K562 (cell line): ENCODE results near the gene SPTLC2. TPM values are rescaled to one million over a fixed set of nuclear protein-coding genes. Genes with fewer than 3 reads are reported as not detected.

Experiments used
- ARHGAP35 ChIP-seq: fragments of 450-650 bp; IDR thresholded peaks from 2 replicates; pipeline ENCODE4 v1.6.1; 2018; ENCODE audit not compliant: partially characterized antibody
- CBX1 ChIP-seq: sonication (generic); IDR thresholded peaks from 2 replicates; pipeline ENCODE4 v1.6.1; 2016; ENCODE audit warnings: antibody characterized with exemption, low read depth, mild to moderate bottlenecking
- CGGBP1 ChIP-seq: fragments of 250-450 bp; sonication (Bioruptor Pico); IDR thresholded peaks from 2 replicates; pipeline ENCODE4 v1.9.0; 2021; ENCODE audit warnings: mild to moderate bottlenecking
- E2F6 ChIP-seq, 2 experiments: IDR thresholded peaks; 2 replicates each; pipeline ENCODE4 v1.6.1; 2011; ENCODE audit warnings: borderline replicate concordance in 1 of 2, control low read depth in 1 of 2, low read depth in 1 of 2, low read length in 1 of 2, mild to moderate bottlenecking in 1 of 2, mixed read lengths in 1 of 2, moderate library complexity in 1 of 2; ENCODE audit not compliant: insufficient read depth in 1 of 2, insufficient read length in 1 of 2, poor library complexity in 1 of 2, severe bottlenecking in 1 of 2; ENCODE audit errors: extremely low read depth in 1 of 2
- FOXP1 ChIP-seq: sonication (generic); formaldehyde crosslinking; IDR thresholded peaks from 2 replicates; pipeline ENCODE4 v1.8.0; 2022; ENCODE audit warnings: mild to moderate bottlenecking, missing genetic modification reagents
- HDGF ChIP-seq: fragments of 450-650 bp; IDR thresholded peaks from 2 replicates; pipeline ENCODE4 v1.6.1; 2016
- HMGN3 ChIP-seq: IDR thresholded peaks from 2 replicates; pipeline ENCODE4 v1.6.1; 2011; ENCODE audit warnings: borderline replicate concordance, low read depth, mild to moderate bottlenecking, mixed read lengths, low read length; ENCODE audit not compliant: insufficient read length; ENCODE audit errors: extremely low read depth
- IRF1 ChIP-seq: sonication (generic); formaldehyde crosslinking; IDR thresholded peaks from 2 replicates; pipeline ENCODE4 v1.8.0; 2022; ENCODE audit warnings: missing genetic modification reagents, mild to moderate bottlenecking, borderline replicate concordance
- KDM4B ChIP-seq, 2 experiments: fragments of 450-650 bp in 1 of 2; sonication (generic) in 1 of 2; IDR thresholded peaks; 2 replicates each; pipeline ENCODE4 v1.6.1; 2016 to 2017; ENCODE audit warnings: borderline replicate concordance in 2 of 2, antibody characterized with exemption in 1 of 2, low read depth in 1 of 2, mild to moderate bottlenecking in 1 of 2
- MNT ChIP-seq, 2 experiments: fragments of 450-650 bp; conservative IDR thresholded peaks; 2 replicates each; pipeline ENCODE4 v1.6.1; 2017; ENCODE audit warnings: mild to moderate bottlenecking in 2 of 2, moderate library complexity in 2 of 2
- NFE2L1 ChIP-seq: fragments of 450-650 bp; IDR thresholded peaks from 2 replicates; pipeline ENCODE4 v1.6.1; 2016; ENCODE audit warnings: missing genetic modification characterization, low read depth, mild to moderate bottlenecking, missing compliant biosample characterization, moderate library complexity, borderline replicate concordance
- POLR2H ChIP-seq: IDR thresholded peaks from 2 replicates; pipeline ENCODE4 v1.6.1; 2016; ENCODE audit warnings: missing genetic modification characterization, low read depth, mild to moderate bottlenecking, control low read depth, missing compliant biosample characterization, moderate library complexity
- PREB ChIP-seq: sonication (generic); formaldehyde crosslinking; IDR thresholded peaks from 2 replicates; pipeline ENCODE4 v1.8.1; 2023; ENCODE audit warnings: mild to moderate bottlenecking, missing genetic modification reagents
- RBBP5 ChIP-seq: fragments of 200-600 bp; sonication (generic); IDR thresholded peaks from 2 replicates; pipeline ENCODE4 v1.6.1; 2012; ENCODE audit warnings: borderline replicate concordance, mild to moderate bottlenecking, low read length, control low read depth, inconsistent platforms; ENCODE audit not compliant: insufficient read depth, poor library complexity, severe bottlenecking
- TCF7L2 ChIP-seq: fragments of 150-350 bp; IDR thresholded peaks from 2 replicates; pipeline ENCODE4 v1.6.1; 2016; ENCODE audit warnings: low read depth, mild to moderate bottlenecking, low read length, moderate library complexity
- YBX1 ChIP-seq: fragments of 450-650 bp; IDR thresholded peaks from 2 replicates; pipeline ENCODE4 v1.7.1; 2016; ENCODE audit warnings: mild to moderate bottlenecking
- ZBTB8A ChIP-seq: fragments of 450-650 bp; IDR thresholded peaks from 2 replicates; pipeline ENCODE4 v1.6.1; 2018; ENCODE audit warnings: mild to moderate bottlenecking, moderate library complexity; ENCODE audit not compliant: partially characterized antibody
- ZNF263 ChIP-seq: sonication (generic); formaldehyde crosslinking; IDR thresholded peaks from 2 replicates; pipeline ENCODE4 v1.8.0; 2022; ENCODE audit warnings: mild to moderate bottlenecking, missing genetic modification reagents, borderline replicate concordance
- polyA plus RNA-seq, 8 experiments: library from polyadenylated mRNA; depleted of rRNA in 4 of 8; stranded (reverse) in 5 of 8; unstranded in 3 of 8; fragments of >200 nt; fragmentation: Nextera tagmentation in 2 of 8; fragmentation: Illumina TruSeq in 1 of 8; extraction: Ambion mirVana in 2 of 8; extraction: Trizol in 1 of 8; gene quantifications; 2 replicates each; pipeline versions ENCODE4 v1.2.1 to v1.2.3, GENCODE V29; 2011 to 2014; ENCODE audit warnings: inconsistent platforms in 1 of 8, missing spikeins in 1 of 8
- total RNA-seq, 7 experiments: library from RNA; depleted of rRNA in 6 of 7; stranded (reverse); fragments of >200 nt in 6 of 7; fragmentation: Illumina TruSeq in 2 of 7; extraction: Trizol in 2 of 7; gene quantifications; 2 replicates each; pipeline versions ENCODE4 v1.2.1 to v1.2.3, GENCODE V29; 2011 to 2021; ENCODE audit warnings: low replicate concordance in 1 of 7

The SPTLC2 gene
- total and polyA plus RNA-seq, 9 of the 15 experiments (the other 6 are each of a cell fraction or from before 2014, with no cell fraction given), result 4.5 to 30.4 (median 14.0) TPM

- TF ChIP-seq PREB (CRISPR knock-in tag) (no peak), KDM4B (IDR thresholded peaks at IDR 0.05; ENCODE audit: borderline replicate concordance in 2 of 2, low read depth in 1 of 2) (no peak), TCF7L2 (no peak), MNT (conservative IDR thresholded peaks at IDR 0.05) (peak; percentile 89 to 91), HDGF (no peak), NFE2L1 (tag) (no peak), YBX1 (no peak), IRF1 (CRISPR knock-in tag) (0 out of 2 replicates have a peak, but pooled peaks have one; percentile 36), E2F6 (IDR thresholded peaks at IDR 0.05; ENCODE audit: borderline replicate concordance in 1 of 2, extremely low read depth in 1 of 2, insufficient read depth in 1 of 2, insufficient read length in 1 of 2, low read depth in 1 of 2, low read length in 1 of 2, poor library complexity in 1 of 2, severe bottlenecking in 1 of 2) (peak in 1 of 2 experiments; percentile 46), RBBP5 (peak; percentile 25), CBX1 (0 out of 2 replicates have a peak, but pooled peaks have one; percentile 30), ZNF263 (CRISPR knock-in tag) (no peak), ZBTB8A (no peak), HMGN3 (no peak), FOXP1 (CRISPR knock-in tag) (peak; percentile 76; the same call in 1 of the 2 replicates), POLR2H (no peak), ARHGAP35 (no peak), CGGBP1 (CRISPR knock-in tag) (no peak)
Observed at GRCh38 chr14:77458249-77458950, 158.0 kb downstream of the SPTLC2 start (continued).
